PC-3 (cell line): ENCODE data around the gene TIMM23. TPM values are rescaled to one million over a fixed set of nuclear protein-coding genes. Genes with fewer than 3 reads are reported as not detected.
"Not testable (repeated sequence)": the region's sequence is repeated elsewhere in the genome, so short reads cannot be mapped to it uniquely, and the experiment has no call there.

Experiments
- ATAC-seq: fragments of 200-7000 bp; cut with Tn5 transposase; 2 replicates; pipeline ENCODE4 v1.9.1; 2020; ENCODE audit warnings: mild to moderate bottlenecking, moderate library complexity
- BruUV-seq: library from RNA; stranded (reverse); fragments of 400-500 nt; replicated peaks from 2 replicates; lab custom pipeline; 2021; lab: Mats Ljungman, UMichigan
- CTCF ChIA-PET: fragments of 300-600 bp; sonication (Branson Sonifier 250); formaldehyde crosslinking; loops from one replicate; lab custom pipeline; 2022; ENCODE audit warnings: antibody characterized with exemption; lab: Charles Lee
- POLR2A ChIA-PET: fragments of 300-600 bp; sonication (Branson Sonifier 250); formaldehyde crosslinking; loops from one replicate; lab custom pipeline; 2022; ENCODE audit warnings: antibody characterized with exemption; ENCODE audit not compliant: unreplicated experiment; lab: Charles Lee
- DNase-seq: peaks from one replicate; pipeline ENCODE4 v3.0.0-alpha.2; 2015
- H2AFZ ChIP-seq: fragments of 300-600 bp; sonication (generic); 2 replicates; pipeline ENCODE4 v1.6.0; 2016; ENCODE audit warnings: antibody characterized with exemption, low read length
- H3F3A ChIP-seq: fragments of 300-600 bp; sonication (generic); one replicate; pipeline ENCODE4 v1.6.0; 2017; ENCODE audit warnings: antibody characterized with exemption, low read length, control low read depth, mild to moderate bottlenecking; ENCODE audit not compliant: unreplicated experiment
- H3K27ac ChIP-seq: fragments of 300-600 bp; sonication (generic); 2 replicates; pipeline ENCODE4 v1.5.1; 2016; ENCODE audit warnings: mild to moderate bottlenecking, low read length
- H3K27me3 ChIP-seq: fragments of 300-600 bp; sonication (generic); 2 replicates; pipeline ENCODE4 v1.6.1; 2016; ENCODE audit warnings: low read length, mixed read lengths
- H3K36me3 ChIP-seq: fragments of 300-600 bp; sonication (generic); 2 replicates; pipeline ENCODE4 v1.6.1; 2016; ENCODE audit warnings: low read depth, mixed run types, low read length, mixed read lengths
- H3K4me1 ChIP-seq: fragments of 300-600 bp; sonication (generic); 2 replicates; pipeline ENCODE4 v1.5.1; 2016; ENCODE audit warnings: low read length; ENCODE audit not compliant: insufficient read depth
- H3K4me2 ChIP-seq: fragments of 300-600 bp; sonication (generic); 2 replicates; pipeline ENCODE4 v1.6.0; 2016; ENCODE audit warnings: low read length
- H3K4me3 ChIP-seq: fragments of 300-600 bp; sonication (generic); 2 replicates; pipeline ENCODE4 v1.5.1; 2016; ENCODE audit warnings: mild to moderate bottlenecking, low read length, mixed read lengths
- H3K79me2 ChIP-seq: fragments of 300-600 bp; sonication (generic); 2 replicates; pipeline ENCODE4 v1.6.1; 2017; ENCODE audit warnings: low read length, mixed read lengths
- H3K9ac ChIP-seq: fragments of 300-600 bp; sonication (generic); 2 replicates; pipeline ENCODE4 v1.6.0; 2016; ENCODE audit warnings: mild to moderate bottlenecking, low read length
- H3K9me2 ChIP-seq: fragments of 300-600 bp; sonication (generic); replicated peaks from 2 replicates; pipeline ENCODE4 v1.6.1; 2016; ENCODE audit warnings: mixed run types, low read length, mixed read lengths
- H3K9me3 ChIP-seq: fragments of 300-600 bp; sonication (generic); 2 replicates; pipeline ENCODE4 v1.6.1; 2016; ENCODE audit warnings: low read length, mixed read lengths
- H4K20me1 ChIP-seq: fragments of 300-600 bp; sonication (generic); 2 replicates; pipeline ENCODE4 v1.6.1; 2016; ENCODE audit warnings: low read length, mixed read lengths
- CTCF ChIP-seq: fragments of 300-600 bp; sonication (generic); conservative IDR thresholded peaks from 2 replicates; pipeline ENCODE4 v1.5.1; 2017; ENCODE audit warnings: antibody characterized with exemption, low read depth, mild to moderate bottlenecking, low read length
- EZH2 ChIP-seq: fragments of 300-600 bp; sonication (generic); IDR thresholded peaks from one replicate; pipeline ENCODE4 v1.6.1; 2017; ENCODE audit warnings: antibody characterized with exemption, mild to moderate bottlenecking, low read length; ENCODE audit not compliant: unreplicated experiment
- EZH2phosphoT487 ChIP-seq: fragments of 300-600 bp; sonication (generic); IDR thresholded peaks from 2 replicates; pipeline ENCODE4 v1.6.1; 2018; ENCODE audit warnings: mild to moderate bottlenecking, antibody characterized with exemption, low read length, borderline replicate concordance
- intact Hi-C: fragments of 100-400 bp; cut with micrococcal nuclease; formaldehyde crosslinking; loops from 2 replicates; pipeline ENCODE4 v1.9.0; 2023
- total RNA-seq: library from RNA; depleted of rRNA; stranded (reverse); fragments of >200 nt; gene quantifications from 2 replicates; pipeline ENCODE4 v1.2.3, GENCODE V29; 2014

Gene TIMM23
- total RNA-seq, 1 experiment from 2014 or later = 97.9 TPM

GRCh38 chr10:45997557-45997956 is 25.3 kb downstream of the TIMM23 start:
- peaks cover 15% of the 10 kb centered on the region for H3K36me3 ChIP-seq
- no peak overlapping the region for H3K4me2 ChIP-seq
- H3K4me1 ChIP-seq = no peaks in the 10 kb centered on the region
- no peak overlapping the region for H2AFZ ChIP-seq
- no peaks in the 10 kb centered on the region for H4K20me1 ChIP-seq
- TF ChIP-seq CTCF (no peak), EZH2 (no peak), EZH2phosphoT487 (no peak)
- DNase-seq (no peak), ATAC-seq (no peak)
- intact Hi-C loops = no loop called here
- H3K4me3 ChIP-seq = no peak overlapping the region
- CTCF ChIA-PET = no interaction called here
- H3F3A ChIP-seq = no peaks in the 10 kb centered on the region
- H3K27ac ChIP-seq = no peak overlapping the region
- no peaks in the 10 kb centered on the region for H3K27me3 ChIP-seq
- POLR2A ChIA-PET = no interaction called here
- no TSS peak for BruUV-seq
- H3K9me2 ChIP-seq = no peaks in the 10 kb centered on the region
- H3K9me3 ChIP-seq = no peaks in the 10 kb centered on the region
- no peak overlapping the region for H3K9ac ChIP-seq
- H3K79me2 ChIP-seq = no peaks in the 10 kb centered on the region

GRCh38 chr10:45997994-45998763 is 25.9 kb downstream of the TIMM23 start:
- no TSS peak for BruUV-seq
- Histone ChIP-seq H3K9me3 (no peaks in the 10 kb centered on the region), H3K4me1 (no peaks in the 10 kb centered on the region), H3K4me3 (no peak overlapping the region), H3K79me2 (no peaks in the 10 kb centered on the region), H3K9ac (no peak overlapping the region), H3K36me3 (peaks cover 20% of the 10 kb centered on the region), H2AFZ (no peak overlapping the region), H3K27ac (no peak overlapping the region), H3F3A (no peaks in the 10 kb centered on the region), H3K27me3 (no peaks in the 10 kb centered on the region), H3K9me2 (no peaks in the 10 kb centered on the region), H3K4me2 (no peak overlapping the region), H4K20me1 (no peaks in the 10 kb centered on the region)
- no peak for DNase-seq
- no peak for ATAC-seq
- TF ChIP-seq EZH2 (no peak), EZH2phosphoT487 (no peak), CTCF (no peak)
- intact Hi-C loops = no loop called here
- ChIA-PET CTCF (no interaction called here), POLR2A (no interaction called here)

GRCh38 chr10:45999955-46000354 is 27.7 kb downstream of the TIMM23 start:
- H3K9ac ChIP-seq, POLR2A ChIA-PET, H3K4me2 ChIP-seq, H3K9me2 ChIP-seq, H2AFZ ChIP-seq, H4K20me1 ChIP-seq, H3K9me3 ChIP-seq, H3K4me3 ChIP-seq, DNase-seq, BruUV-seq, CTCF ChIA-PET, ATAC-seq, H3F3A ChIP-seq, H3K27ac ChIP-seq, intact Hi-C loops, H3K27me3 ChIP-seq, H3K4me1 ChIP-seq, H3K79me2 ChIP-seq: not testable (repeated sequence)
- H3K36me3 ChIP-seq = peaks cover 29% of the 10 kb centered on the region
